Nephron progenitor cell (in vitro differentiated cells): ENCODE measurements around the gene HEXIM1.

ENCODE experiments used
- DNase-seq: peaks from one replicate; pipeline ENCODE4 v3.0.0; 2021
- H3K27ac Mint-ChIP-seq: 2 replicates; pipeline ENCODE4 v1.8.0; 2021; ENCODE audit warnings: mild to moderate bottlenecking, moderate library complexity, mixed read lengths
- H3K27me3 Mint-ChIP-seq: 2 replicates; pipeline ENCODE4 v1.8.0; 2021; ENCODE audit warnings: mild to moderate bottlenecking, low read depth, mixed read lengths; ENCODE audit not compliant: poor library complexity
- H3K36me3 Mint-ChIP-seq: 2 replicates; pipeline ENCODE4 v1.8.0; 2021; ENCODE audit warnings: low read depth, mixed read lengths
- H3K4me1 Mint-ChIP-seq: 2 replicates; pipeline ENCODE4 v1.8.0; 2021; ENCODE audit warnings: mixed read lengths
- H3K4me3 Mint-ChIP-seq: 2 replicates; pipeline ENCODE4 v1.8.0; 2021; ENCODE audit warnings: mild to moderate bottlenecking, moderate library complexity, mixed read lengths
- H3K9me3 Mint-ChIP-seq: 2 replicates; pipeline ENCODE4 v1.8.0; 2021; ENCODE audit warnings: mild to moderate bottlenecking, moderate library complexity, mixed read lengths
- CTCF ChIP-seq: fragments of 200-600 bp; sonication (generic); IDR thresholded peaks from 2 replicates; pipeline ENCODE4 v1.5.0; 2021; ENCODE audit warnings: antibody characterized with exemption

The HEXIM1 gene

DNA sequence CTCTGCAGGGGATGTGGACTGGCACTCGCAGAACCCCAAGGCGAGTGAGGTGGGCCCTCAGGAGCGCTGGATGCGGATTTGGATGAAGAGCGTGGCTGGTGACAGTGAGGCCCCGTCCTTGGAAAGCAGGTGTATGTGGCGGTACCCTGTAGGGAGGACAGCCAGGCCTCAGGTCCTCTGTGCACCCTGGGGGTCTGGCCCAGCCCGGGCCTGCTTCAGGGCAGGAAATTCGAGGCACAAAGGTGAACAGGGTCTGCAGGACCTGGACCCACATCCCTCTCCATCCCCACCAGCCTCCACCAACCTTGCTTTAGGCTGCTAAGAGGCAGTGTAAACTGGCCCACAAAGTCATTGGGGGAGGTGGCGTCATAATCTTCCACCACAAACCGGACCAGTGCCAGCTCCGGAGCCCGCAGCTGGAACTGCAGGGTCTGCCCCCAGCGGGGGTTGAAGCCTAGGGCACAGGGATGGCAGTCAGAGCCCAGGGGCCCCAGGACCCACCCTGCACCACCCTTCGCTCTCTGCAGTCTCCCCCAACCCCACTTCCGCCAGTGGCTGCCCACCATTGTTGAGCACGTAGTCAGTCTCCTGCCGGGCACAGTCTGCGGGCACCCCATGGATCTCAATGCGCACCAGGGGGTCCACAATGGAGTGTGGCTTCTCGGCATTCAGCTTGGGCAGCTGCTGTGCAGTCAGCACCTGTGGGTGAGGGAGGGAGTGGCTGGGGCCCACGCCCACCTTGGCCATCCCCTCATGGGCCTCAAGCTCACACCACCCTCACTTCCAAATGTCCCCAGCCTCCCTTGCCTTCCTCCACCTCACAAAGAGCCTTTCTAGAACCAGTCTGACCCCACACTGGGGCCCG, 35.5 kb upstream of the HEXIM1 start:
- Mint-ChIP-seq H3K27me3 (no peaks in the 10 kb centered on the region), H3K27ac (no peak overlapping the region), H3K9me3 (no peaks in the 10 kb centered on the region), H3K4me3 (no peak overlapping the region), H3K4me1 (peaks cover 68% of the 10 kb centered on the region), H3K36me3 (no peaks in the 10 kb centered on the region)
- TF ChIP-seq CTCF, result no peak
- DNase-seq, result no peak

- TF ChIP-seq CTCF, result no peak
Observed at GRCh38 chr17:45113424-45113754, 34.9 kb upstream of the HEXIM1 start.

GRCh38 chr17:45114117-45114932, 34.0 kb upstream of the HEXIM1 start:
- DNase-seq, result no peak
- H3K36me3 Mint-ChIP-seq, result no peaks in the 10 kb centered on the region
- peak overlapping the region; percentile 22 for H3K27ac Mint-ChIP-seq

More at GRCh38 chr17:45113424-45113754, 34.9 kb upstream of the HEXIM1 start:
- peaks cover 68% of the 10 kb centered on the region for H3K4me1 Mint-ChIP-seq
- no peak overlapping the region for H3K4me3 Mint-ChIP-seq
- DNase-seq, result no peak
- no peak overlapping the region for H3K27ac Mint-ChIP-seq
- no peaks in the 10 kb centered on the region for H3K27me3 Mint-ChIP-seq
- no peaks in the 10 kb centered on the region for H3K36me3 Mint-ChIP-seq
- H3K9me3 Mint-ChIP-seq, result no peaks in the 10 kb centered on the region

DNA sequence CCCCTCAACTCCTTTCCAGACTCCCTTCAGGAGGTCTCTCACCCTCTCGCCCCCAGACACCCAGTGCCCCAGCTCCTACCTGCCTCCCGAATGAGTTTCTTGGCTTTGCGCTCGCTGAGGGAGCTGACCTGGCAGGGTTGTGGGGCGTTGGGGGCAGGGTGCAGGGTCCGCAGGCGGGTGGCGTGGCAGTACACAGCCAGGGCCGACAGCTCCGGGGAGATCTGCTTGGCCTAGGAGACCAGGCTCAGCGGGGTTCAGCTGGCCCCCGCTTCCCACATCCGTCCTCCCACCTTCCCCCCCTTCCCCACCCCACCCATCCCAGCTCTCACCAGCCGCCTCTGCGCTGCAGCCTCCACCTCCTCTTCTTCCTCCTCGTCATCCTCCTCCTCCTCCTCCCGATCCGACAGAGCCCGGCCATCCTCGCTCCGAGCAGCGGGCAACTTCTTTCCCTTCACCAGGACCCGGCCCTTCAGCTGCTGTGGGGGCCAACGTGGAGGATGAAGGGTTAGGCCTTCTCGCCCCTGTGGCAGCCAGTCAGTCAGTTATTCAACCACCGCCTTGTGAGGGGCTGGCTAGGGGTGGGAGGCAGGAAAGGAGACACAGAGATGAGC, 33.2 kb upstream of the HEXIM1 start:
- peak overlapping the region; percentile 87 for H3K27ac Mint-ChIP-seq
- H3K4me3 Mint-ChIP-seq, result peak overlapping the region; percentile 8
- no peaks in the 10 kb centered on the region for H3K36me3 Mint-ChIP-seq
- no peak for DNase-seq
- no peaks in the 10 kb centered on the region for H3K9me3 Mint-ChIP-seq
- H3K27me3 Mint-ChIP-seq, result no peaks in the 10 kb centered on the region
- H3K4me1 Mint-ChIP-seq, result peaks cover 77% of the 10 kb centered on the region
- TF ChIP-seq CTCF, result no peak

More at GRCh38 chr17:45114117-45114932, 34.0 kb upstream of the HEXIM1 start:
- Mint-ChIP-seq H3K4me3 (no peak overlapping the region), H3K27me3 (no peaks in the 10 kb centered on the region), H3K4me1 (peaks cover 69% of the 10 kb centered on the region), H3K9me3 (no peaks in the 10 kb centered on the region)
- TF ChIP-seq CTCF, result no peak

DNA sequence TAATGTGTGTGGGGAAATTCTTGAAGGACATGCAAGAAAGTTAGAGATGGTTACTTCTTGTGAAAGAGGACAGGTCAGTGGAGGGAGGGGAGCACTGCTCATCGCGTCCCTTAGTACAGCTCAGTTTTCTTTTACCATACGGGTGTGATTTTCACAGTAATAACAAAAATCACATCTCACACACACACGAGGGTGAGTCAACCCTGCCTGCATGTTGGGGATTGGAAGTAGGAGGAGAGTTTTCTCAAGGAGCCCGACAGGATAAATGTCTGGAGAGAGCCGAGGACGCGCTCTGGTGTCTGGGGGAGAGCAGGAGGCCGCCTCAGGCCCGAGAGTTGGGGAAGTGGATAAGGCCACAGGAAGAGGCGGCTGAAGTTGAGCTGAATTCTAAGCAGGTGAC, 32.4 kb upstream of the HEXIM1 start:
- Mint-ChIP-seq H3K27ac (peak overlapping the region; percentile 87), H3K9me3 (no peaks in the 10 kb centered on the region), H3K27me3 (no peaks in the 10 kb centered on the region), H3K36me3 (no peaks in the 10 kb centered on the region), H3K4me1 (peaks cover 74% of the 10 kb centered on the region), H3K4me3 (peak overlapping the region; percentile 8)
- no peak for TF ChIP-seq CTCF
- DNase-seq, result no peak
